Jurkat, Clone E6-1 (cell line): Measurements from ENCODE around the gene OR11H1. TPM values are rescaled to one million over a fixed set of nuclear protein-coding genes. Genes with fewer than 3 reads are reported as not detected.
"Not testable (repeated sequence)": the region's sequence is repeated elsewhere in the genome, so short reads cannot be mapped to it uniquely, and the experiment has no call there.

ENCODE experiments used
- DNase-seq: peaks from one replicate; pipeline ENCODE4 v3.0.0-alpha.2; 2011; ENCODE audit warnings: low read depth, low spot score
- H3K4me3 ChIP-seq: 2 replicates; pipeline ENCODE4 v1.5.1; 2011; ENCODE audit warnings: mild to moderate bottlenecking, low read length, control low read depth, moderate library complexity
- polyA plus RNA-seq: library from polyadenylated mRNA; unstranded; fragments of >200 nt; gene quantifications from one replicate; pipeline ENCODE4 v1.2.1, GENCODE V29; 2012; ENCODE audit warnings: missing spikeins; ENCODE audit not compliant: insufficient read length, insufficient read depth

OR11H1 gene
- not detected for polyA plus RNA-seq

- not testable (repeated sequence) for DNase-seq, H3K4me3 ChIP-seq
Measured at GRCh38 chr22:15527892-15528291, at the start of gene OR11H1. OR11H1 (plus strand) TSS chr22:15528192; CDS start chr22:15528192, 0 bp downstream.

- not testable (repeated sequence) for DNase-seq, H3K4me3 ChIP-seq
Measured at GRCh38 chr22:15509967-15510366, 18.0 kb upstream of the OR11H1 start.

GRCh38 chr22:15515896-15516295, 12.1 kb upstream of the OR11H1 start:
- H3K4me3 ChIP-seq, DNase-seq: not testable (repeated sequence)

GRCh38 chr22:15553767-15554166, 25.8 kb downstream of the OR11H1 start:
- H3K4me3 ChIP-seq, DNase-seq: not testable (repeated sequence)

- not testable (repeated sequence) for H3K4me3 ChIP-seq, DNase-seq
Measured at GRCh38 chr22:15563461-15563860, 35.5 kb downstream of the OR11H1 start.

- not testable (repeated sequence) for DNase-seq, H3K4me3 ChIP-seq
Measured at GRCh38 chr22:15565063-15565462, 37.1 kb downstream of the OR11H1 start.
